ENCODE measurements around the gene B4GALT5. TPM values are rescaled to one million over a fixed set of nuclear protein-coding genes. Genes with fewer than 3 reads are reported as not detected.
"Not testable (repeated sequence)": the region's sequence is repeated elsewhere in the genome, so short reads cannot be mapped to it uniquely, and the experiment has no call there.

B4GALT5 gene
- polyA plus RNA-seq, 1 experiment: 32.5 TPM

DNA sequence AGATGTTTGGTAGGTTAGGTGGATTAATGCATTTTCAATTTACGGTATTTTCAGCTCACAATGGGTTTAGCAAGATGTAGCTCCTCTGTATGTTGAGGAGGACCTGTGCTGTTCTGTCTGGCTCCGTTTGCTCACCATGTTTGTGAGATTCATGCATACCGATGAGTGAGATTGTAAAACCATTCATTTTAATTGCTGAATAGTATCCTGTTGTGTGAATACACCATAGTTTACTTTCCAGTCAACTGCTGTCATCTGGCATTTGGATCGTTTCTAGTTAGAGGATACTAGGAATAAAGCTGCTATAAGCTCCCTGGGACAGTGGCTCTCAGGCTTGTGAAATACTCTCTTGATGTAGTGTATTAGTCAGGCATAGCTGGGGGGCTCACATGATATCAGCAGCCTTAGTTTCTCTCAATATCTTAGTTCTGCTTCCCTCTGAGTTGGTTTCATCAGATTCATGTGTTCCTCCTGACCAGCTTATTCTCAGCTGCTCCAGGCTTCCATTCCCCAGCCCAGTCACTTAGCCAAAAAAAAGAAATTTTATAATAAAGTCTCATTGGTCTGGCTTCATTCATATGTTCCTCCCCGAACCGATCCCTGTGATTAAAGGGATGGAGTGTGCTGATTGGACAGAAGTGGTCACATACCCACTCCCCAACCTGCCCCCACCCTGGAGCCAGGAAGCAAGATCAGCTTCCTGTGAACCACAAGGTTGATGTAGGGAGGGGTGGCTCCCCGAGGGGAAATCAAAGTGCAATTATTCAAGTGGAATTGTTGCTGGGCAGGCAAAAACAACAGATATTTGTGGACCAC lies 10.9 kb upstream of the B4GALT5 start:
- H3K4me3 ChIP-seq (ENCODE audit: low read depth, low read length): no peak overlapping the region
- H3K9me3 ChIP-seq (ENCODE audit: control insufficient read depth, insufficient read depth, low read length): peaks cover 3% of the 10 kb centered on the region; the same call in 1 of the 2 replicates
- no peaks in the 10 kb centered on the region for H3K27me3 ChIP-seq (ENCODE audit: control insufficient read depth, insufficient read depth, low read length)
- DNase-seq (ENCODE audit: low read depth, low spot score): no peak
- POLR2A ChIA-PET: interaction anchor here (0.5 kb wide), 1 partner anchor 185 kb away, joined by 3 read pairs; no protein-coding TSS in a partner anchor
- CTCF ChIA-PET: interaction anchor here (0.8 to 0.9 kb wide), 2 partner anchors 114 to 121 kb away, joined by 3 read pairs; no protein-coding TSS in a partner anchor
- TF ChIP-seq, protein P1, sequence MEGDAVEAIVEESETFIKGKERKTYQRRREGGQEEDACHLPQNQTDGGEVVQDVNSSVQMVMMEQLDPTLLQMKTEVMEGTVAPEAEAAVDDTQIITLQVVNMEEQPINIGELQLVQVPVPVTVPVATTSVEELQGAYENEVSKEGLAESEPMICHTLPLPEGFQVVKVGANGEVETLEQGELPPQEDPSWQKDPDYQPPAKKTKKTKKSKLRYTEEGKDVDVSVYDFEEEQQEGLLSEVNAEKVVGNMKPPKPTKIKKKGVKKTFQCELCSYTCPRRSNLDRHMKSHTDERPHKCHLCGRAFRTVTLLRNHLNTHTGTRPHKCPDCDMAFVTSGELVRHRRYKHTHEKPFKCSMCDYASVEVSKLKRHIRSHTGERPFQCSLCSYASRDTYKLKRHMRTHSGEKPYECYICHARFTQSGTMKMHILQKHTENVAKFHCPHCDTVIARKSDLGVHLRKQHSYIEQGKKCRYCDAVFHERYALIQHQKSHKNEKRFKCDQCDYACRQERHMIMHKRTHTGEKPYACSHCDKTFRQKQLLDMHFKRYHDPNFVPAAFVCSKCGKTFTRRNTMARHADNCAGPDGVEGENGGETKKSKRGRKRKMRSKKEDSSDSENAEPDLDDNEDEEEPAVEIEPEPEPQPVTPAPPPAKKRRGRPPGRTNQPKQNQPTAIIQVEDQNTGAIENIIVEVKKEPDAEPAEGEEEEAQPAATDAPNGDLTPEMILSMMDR (IDR thresholded peaks at IDR 0.05; ENCODE audit: low read depth, low read length): no peak
- H3K27ac ChIP-seq (ENCODE audit: low read depth, low read length): no peak overlapping the region

DNA sequence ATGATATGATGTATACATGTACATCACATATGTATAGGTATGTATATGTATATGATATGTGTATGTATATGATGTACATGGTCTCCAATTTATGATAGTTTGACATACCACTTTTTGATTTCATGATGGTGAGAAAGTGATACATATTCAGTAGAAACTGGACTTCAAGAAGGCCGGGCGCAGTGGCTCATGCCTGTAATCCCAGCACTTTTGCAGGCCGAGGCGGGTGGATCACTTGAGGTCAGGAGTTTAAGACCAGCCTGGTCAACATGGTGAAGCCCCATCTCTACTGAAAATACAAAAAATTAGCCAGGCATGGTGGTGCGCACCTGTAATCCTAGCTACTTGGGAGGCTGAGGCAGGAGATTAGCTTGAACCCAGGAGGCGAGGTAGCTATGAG lies 10.1 kb upstream of the B4GALT5 start:
- POLR2A ChIA-PET: interaction anchor here (0.5 kb wide), 1 partner anchor 186 kb away, joined by 3 read pairs; no protein-coding TSS in a partner anchor
- CTCF ChIA-PET: interaction anchor here (0.8 kb wide), 1 partner anchor 113 kb away, joined by 3 read pairs; no protein-coding TSS in a partner anchor
- H3K9me3 ChIP-seq (ENCODE audit: control insufficient read depth, insufficient read depth, low read length): not testable (repeated sequence)

DNA sequence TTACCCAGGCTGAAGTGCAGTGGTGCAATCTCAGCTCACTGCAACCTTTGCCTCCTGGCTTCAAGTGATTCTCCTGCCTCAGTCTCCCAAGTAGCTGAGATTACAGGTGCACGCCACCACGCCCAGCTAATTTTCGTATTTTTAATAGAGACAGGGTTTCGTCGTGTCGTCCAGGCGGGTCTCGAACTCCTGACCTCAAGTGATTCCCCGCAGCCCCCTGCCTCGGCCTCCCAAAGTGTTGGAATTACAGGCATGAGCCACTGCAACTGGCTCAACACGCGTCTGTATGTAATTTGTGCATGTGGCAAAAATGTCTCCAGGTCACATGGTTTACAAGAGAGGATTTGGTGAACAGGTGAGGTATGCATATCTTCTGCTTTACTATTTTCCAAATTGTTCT lies 7.6 kb upstream of the B4GALT5 start:
- CTCF ChIA-PET; DNase-seq (ENCODE audit: low read depth, low spot score); H3K27me3 ChIP-seq (ENCODE audit: control insufficient read depth, insufficient read depth, low read length); H3K9me3 ChIP-seq (ENCODE audit: control insufficient read depth, insufficient read depth, low read length); H3K27ac ChIP-seq (ENCODE audit: low read depth, low read length); H3K4me3 ChIP-seq (ENCODE audit: low read depth, low read length); POLR2A ChIA-PET: not testable (repeated sequence)

More for the DNA sequence above, 10.1 kb upstream of the B4GALT5 start:
- H3K27me3 ChIP-seq (ENCODE audit: control insufficient read depth, insufficient read depth, low read length); H3K4me3 ChIP-seq (ENCODE audit: low read depth, low read length); H3K27ac ChIP-seq (ENCODE audit: low read depth, low read length); DNase-seq (ENCODE audit: low read depth, low spot score): not testable (repeated sequence)

DNA sequence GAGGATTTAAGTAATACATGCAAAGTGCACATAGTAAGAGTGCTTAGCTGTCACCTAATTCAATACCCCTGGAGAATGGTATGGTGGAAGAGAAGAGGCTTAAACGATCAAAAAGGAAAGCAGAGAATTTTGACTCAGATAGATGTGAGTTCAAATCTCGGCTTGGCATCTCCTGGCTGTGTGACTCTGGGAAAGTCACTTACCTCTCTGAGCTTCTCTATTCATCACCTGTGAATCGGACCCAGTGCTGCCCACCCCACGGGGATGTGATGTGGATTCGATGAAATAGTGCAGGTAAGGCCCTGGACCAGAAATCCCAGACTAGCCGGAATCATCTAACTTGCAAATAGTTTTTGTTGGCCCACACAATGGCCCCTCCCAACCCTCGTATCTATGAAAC lies 1.8 kb upstream of the B4GALT5 start:
- no peaks in the 10 kb centered on the region for H3K27me3 ChIP-seq (ENCODE audit: control insufficient read depth, insufficient read depth, low read length)
- ChIA-PET CTCF (no interaction called here), POLR2A (no interaction called here)
- H3K27ac ChIP-seq (ENCODE audit: low read depth, low read length): no peak overlapping the region
- DNase-seq (ENCODE audit: low read depth, low spot score): no peak
- no peaks in the 10 kb centered on the region; the same call in 1 of the 2 replicates for H3K9me3 ChIP-seq (ENCODE audit: control insufficient read depth, insufficient read depth, low read length)
- TF ChIP-seq, protein P1 (IDR thresholded peaks at IDR 0.05; ENCODE audit: low read depth, low read length): no peak
- H3K4me3 ChIP-seq (ENCODE audit: low read depth, low read length): no peak overlapping the region

DNA sequence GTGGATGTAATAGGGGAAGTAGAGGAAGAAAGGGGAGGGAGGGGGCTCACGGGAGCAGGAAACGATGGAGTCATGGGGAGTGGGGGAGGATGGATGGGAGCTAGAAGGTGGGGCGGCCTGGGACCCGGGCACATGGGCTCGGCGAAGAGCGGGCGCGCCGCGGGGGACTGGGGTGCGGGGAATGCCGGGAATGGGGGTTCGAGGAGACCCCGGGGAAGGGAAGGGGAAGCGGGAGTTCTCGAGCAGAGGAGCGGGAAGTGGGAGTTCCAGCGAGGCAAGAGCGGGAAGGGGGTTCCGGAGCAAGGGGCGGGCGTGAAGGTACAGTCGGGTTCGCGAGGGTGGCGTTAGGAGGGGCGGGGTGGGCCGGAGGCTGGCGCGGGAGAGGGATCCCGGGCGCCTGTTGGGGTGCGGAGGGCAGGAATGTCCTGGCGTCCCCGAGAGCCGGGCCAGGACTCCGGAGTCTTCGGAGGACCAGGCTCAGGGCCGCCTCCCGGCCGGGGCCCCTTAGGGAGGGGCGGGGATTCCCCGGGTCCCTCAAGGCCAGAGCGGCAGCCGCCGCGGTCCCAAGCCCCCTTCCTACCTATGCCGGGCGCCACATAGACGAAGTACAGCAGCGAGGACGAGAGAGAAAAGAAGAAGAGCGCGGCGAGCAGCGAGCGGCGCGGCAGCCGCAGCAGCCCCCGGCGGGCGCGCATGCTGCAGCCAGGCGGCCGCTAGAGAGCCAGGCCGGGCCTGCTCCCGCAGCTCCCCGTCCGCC lies 504 bp downstream of the B4GALT5 start:
- TF ChIP-seq, protein P1 (IDR thresholded peaks at IDR 0.05; ENCODE audit: low read depth, low read length): no peak
- peak overlapping the region; percentile 47 for H3K27ac ChIP-seq (ENCODE audit: low read depth, low read length)
- no peak for DNase-seq (ENCODE audit: low read depth, low spot score)
- H3K9me3 ChIP-seq (ENCODE audit: control insufficient read depth, insufficient read depth, low read length): no peaks in the 10 kb centered on the region; the same call in 1 of the 2 replicates
- peak overlapping the region; percentile 81 for H3K4me3 ChIP-seq (ENCODE audit: low read depth, low read length)
- CTCF ChIA-PET: interaction anchor here (0.6 kb wide), 1 partner anchor 51 kb away, joined by 7 read pairs; no protein-coding TSS in a partner anchor
- POLR2A ChIA-PET: no interaction called here
- H3K27me3 ChIP-seq (ENCODE audit: control insufficient read depth, insufficient read depth, low read length): no peaks in the 10 kb centered on the region
